A549 (cell line): ENCODE results near the gene ZNF652. TPM values are rescaled to one million over a fixed set of nuclear protein-coding genes. Genes with fewer than 3 reads are reported as not detected.

Experiments used
- ATAC-seq, 2 experiments: fragments of 200-7000 bp in 1 of 2; fragments of >200 bp in 1 of 2; cut with Nextera tagmentation in 1 of 2; cut with Tn5 transposase in 1 of 2; 3 replicates each; pipeline versions ENCODE4 v1.8.0 to v1.9.1; 2018 to 2020; ENCODE audit warnings: mild to moderate bottlenecking in 1 of 2, moderate library complexity in 1 of 2
- CTCF ChIA-PET: fragments of 300-600 bp; sonication (Branson Sonifier 250); formaldehyde crosslinking; extraction: SDS; loops from one replicate; lab custom pipeline; 2021; ENCODE audit warnings: antibody characterized with exemption, inconsistent platforms; lab: Yijun Ruan, JAX
- POLR2A ChIA-PET: fragments of 350-600 bp; formaldehyde crosslinking; extraction: SDS; loops from one replicate; lab custom pipeline; 2021; ENCODE audit warnings: antibody characterized with exemption, inconsistent platforms; lab: Yijun Ruan, JAX
- DNase-seq, 2 experiments: peaks; one replicate each; pipeline versions ENCODE4 v3.0.0 to v3.0.0-alpha.2; 2011 to 2016; ENCODE audit warnings: low read depth in 1 of 2, low spot score in 1 of 2
- FAIRE-seq: peaks from 2 replicates; lab custom pipeline; 2011; peaks lifted over from hg19 to GRCh38; lab: Jason Lieb, UNC
- H3K27ac ChIP-seq, 2 experiments: fragments of >200 bp; sonication (Bioruptor Twin); formaldehyde crosslinking; 3 replicates each; pipeline ENCODE4 v1.5.1; 2016 to 2017
- H3K4me1 ChIP-seq: fragments of >200 bp; sonication (Bioruptor Twin); formaldehyde crosslinking; 3 replicates; pipeline ENCODE4 v1.6.1; 2016
- H3K4me2 ChIP-seq: fragments of >200 bp; sonication (Bioruptor Twin); formaldehyde crosslinking; 3 replicates; pipeline ENCODE4 v1.6.1; 2016
- H3K4me3 ChIP-seq: fragments of >200 bp; sonication (Bioruptor Twin); formaldehyde crosslinking; 3 replicates; pipeline ENCODE4 v1.5.1; 2016
- H3K9me3 ChIP-seq: fragments of >200 bp; sonication (Bioruptor Twin); formaldehyde crosslinking; 3 replicates; pipeline ENCODE4 v1.6.1; 2016
- CHD2 ChIP-seq: fragments of 150-350 bp; IDR thresholded peaks from 2 replicates; pipeline ENCODE4 v1.6.1; 2014; ENCODE audit warnings: low read length; ENCODE audit not compliant: partially characterized antibody
- EHF ChIP-seq: fragments of 250-450 bp; sonication (Bioruptor Pico); IDR thresholded peaks from 2 replicates; pipeline ENCODE4 v1.5.0; 2020; ENCODE audit warnings: mild to moderate bottlenecking
- EHMT2 ChIP-seq: fragments of 200-600 bp; sonication (generic); IDR thresholded peaks from 2 replicates; pipeline ENCODE4 v1.6.1; 2016; ENCODE audit warnings: antibody characterized with exemption, low read depth, mild to moderate bottlenecking, moderate library complexity
- EP300 ChIP-seq, 2 experiments: fragments of >200 bp; sonication (Bioruptor Twin); formaldehyde crosslinking; IDR thresholded peaks; 2 replicates in 1 of 2; 3 replicates in 1 of 2; pipeline ENCODE4 v1.6.1; 2016 to 2017
- HDAC2 ChIP-seq: fragments of 200-600 bp; sonication (generic); IDR thresholded peaks from 2 replicates; pipeline ENCODE4 v1.6.1; 2016
- HOXB5 ChIP-seq: fragments of 250-450 bp; sonication (Bioruptor Pico); IDR thresholded peaks from 2 replicates; pipeline ENCODE4 v1.5.0; 2020; ENCODE audit warnings: mild to moderate bottlenecking, moderate library complexity
- JUN ChIP-seq, 2 experiments: fragments of >200 bp; sonication (Bioruptor Twin); formaldehyde crosslinking; IDR thresholded peaks; 2 replicates in 1 of 2; 3 replicates in 1 of 2; pipeline ENCODE4 v1.6.1; 2016 to 2017
- KDM1A ChIP-seq: fragments of 200-600 bp; sonication (generic); IDR thresholded peaks from 2 replicates; pipeline ENCODE4 v1.6.1; 2016; ENCODE audit warnings: low read depth, mild to moderate bottlenecking
- MAZ ChIP-seq: fragments of 150-350 bp; IDR thresholded peaks from 2 replicates; pipeline ENCODE4 v1.6.1; 2014; ENCODE audit warnings: antibody characterized with exemption, low read depth, low read length, borderline replicate concordance
- MYC ChIP-seq: IDR thresholded peaks from 2 replicates; pipeline ENCODE4 v1.6.1; 2012; ENCODE audit warnings: mild to moderate bottlenecking, inconsistent platforms, low read length, improper control_type of control experiment, borderline replicate concordance
- NFE2L2 ChIP-seq: fragments of 150-350 bp; conservative IDR thresholded peaks from 2 replicates; pipeline ENCODE4 v1.6.1; 2014; ENCODE audit warnings: low read length
- POLR2A ChIP-seq: IDR thresholded peaks from 2 replicates; pipeline ENCODE4 v1.6.1; 2012; ENCODE audit warnings: mild to moderate bottlenecking, low read length
- POLR2AphosphoS2 ChIP-seq: conservative IDR thresholded peaks from 2 replicates; pipeline ENCODE4 v1.6.1; 2012; ENCODE audit warnings: low read length, improper control_type of control experiment, inconsistent platforms
- RAD21 ChIP-seq, 2 experiments: fragments of >200 bp in 1 of 2; sonication (Bioruptor Twin) in 1 of 2; formaldehyde crosslinking in 1 of 2; IDR thresholded peaks in 1 of 2; conservative IDR thresholded peaks in 1 of 2; 2 replicates in 1 of 2; 3 replicates in 1 of 2; pipeline ENCODE4 v1.6.1; 2012 to 2018; ENCODE audit warnings: inconsistent platforms in 1 of 2
- SMC3 ChIP-seq: fragments of >200 bp; sonication (Bioruptor Twin); formaldehyde crosslinking; IDR thresholded peaks from 3 replicates; pipeline ENCODE4 v1.6.1; 2018; ENCODE audit warnings: inconsistent platforms
- ZNF302 ChIP-seq: fragments of 250-450 bp; sonication (Bioruptor Pico); IDR thresholded peaks from 2 replicates; pipeline ENCODE4 v1.9.0; 2021; ENCODE audit warnings: inconsistent platforms, mild to moderate bottlenecking, moderate library complexity
- ZSCAN20 ChIP-seq: fragments of 250-450 bp; sonication (Bioruptor Pico); IDR thresholded peaks from 2 replicates; pipeline ENCODE4 v1.8.0; 2022; ENCODE audit warnings: mild to moderate bottlenecking, moderate library complexity
- WGBS: methylation state at CpG from one replicate; pipeline ENCODE4 v1.1.6; 2017; ENCODE audit errors: missing lambda C conversion rate; 5-methylcytosine and 5-hydroxymethylcytosine counted together
- polyA minus RNA-seq: library from RNA; depleted of rRNA, polyadenylated mRNA; stranded (reverse); fragments of >200 nt; gene quantifications from 2 replicates; pipeline ENCODE4 v1.2.3, GENCODE V29; 2011; rRNA and poly(A)+ RNA removed
- polyA plus RNA-seq, 4 experiments: library from polyadenylated mRNA; depleted of rRNA in 3 of 4; stranded (reverse); fragments of >200 nt; fragmentation: RNase III in 1 of 4; extraction: RNeasy Plus Mini Kit Qiagen cat#74134 plus additional on column Dnase treatment in 1 of 4; gene quantifications; 2 replicates in 3 of 4; 3 replicates in 1 of 4; pipeline ENCODE4 v1.2.3, GENCODE V29; 2011 to 2017
- TF ChIP-seq, protein P1 (sequence below): IDR thresholded peaks from 2 replicates; pipeline ENCODE4 v1.6.1; 2012
- TF ChIP-seq, protein P2 (sequence below): fragments of 250-450 bp; sonication (Bioruptor Pico); IDR thresholded peaks from 2 replicates; pipeline ENCODE4 v1.5.0; 2020; ENCODE audit warnings: low read depth, mild to moderate bottlenecking, moderate library complexity
- TF ChIP-seq, protein P3 (sequence below): fragments of >200 bp; sonication (Bioruptor Twin); formaldehyde crosslinking; IDR thresholded peaks from 3 replicates; pipeline ENCODE4 v1.6.1; 2016
- TF ChIP-seq, protein P4 (sequence below): fragments of 200-600 bp; sonication (generic); IDR thresholded peaks from 2 replicates; pipeline ENCODE4 v1.6.1; 2016; ENCODE audit warnings: antibody characterized with exemption, mild to moderate bottlenecking, moderate library complexity
- TF ChIP-seq, protein P5 (sequence below): fragments of >200 bp; sonication (Bioruptor Twin); formaldehyde crosslinking; IDR thresholded peaks from 3 replicates; pipeline ENCODE4 v1.5.1; 2016

Gene ZNF652
- polyA plus RNA-seq (2011; rRNA removed) (13.1 and 14.8 TPM in 2 replicates), polyA plus RNA-seq (2017; fragmentation: RNase III; extraction: RNeasy Plus Mini Kit Qiagen cat#74134 plus additional on column Dnase treatment) (5.5 to 5.7 TPM (median 5.5 TPM) in 3 replicates), polyA minus RNA-seq (39.4 and 46.5 TPM in 2 replicates)
- 2.8 and 3.4 TPM in 2 replicates for polyA plus RNA-seq (2012; cell fraction: cytosol; rRNA removed)
- 5.2 and 15.5 TPM in 2 replicates for polyA plus RNA-seq (2012; cell fraction: nucleus; rRNA removed)

DNA sequence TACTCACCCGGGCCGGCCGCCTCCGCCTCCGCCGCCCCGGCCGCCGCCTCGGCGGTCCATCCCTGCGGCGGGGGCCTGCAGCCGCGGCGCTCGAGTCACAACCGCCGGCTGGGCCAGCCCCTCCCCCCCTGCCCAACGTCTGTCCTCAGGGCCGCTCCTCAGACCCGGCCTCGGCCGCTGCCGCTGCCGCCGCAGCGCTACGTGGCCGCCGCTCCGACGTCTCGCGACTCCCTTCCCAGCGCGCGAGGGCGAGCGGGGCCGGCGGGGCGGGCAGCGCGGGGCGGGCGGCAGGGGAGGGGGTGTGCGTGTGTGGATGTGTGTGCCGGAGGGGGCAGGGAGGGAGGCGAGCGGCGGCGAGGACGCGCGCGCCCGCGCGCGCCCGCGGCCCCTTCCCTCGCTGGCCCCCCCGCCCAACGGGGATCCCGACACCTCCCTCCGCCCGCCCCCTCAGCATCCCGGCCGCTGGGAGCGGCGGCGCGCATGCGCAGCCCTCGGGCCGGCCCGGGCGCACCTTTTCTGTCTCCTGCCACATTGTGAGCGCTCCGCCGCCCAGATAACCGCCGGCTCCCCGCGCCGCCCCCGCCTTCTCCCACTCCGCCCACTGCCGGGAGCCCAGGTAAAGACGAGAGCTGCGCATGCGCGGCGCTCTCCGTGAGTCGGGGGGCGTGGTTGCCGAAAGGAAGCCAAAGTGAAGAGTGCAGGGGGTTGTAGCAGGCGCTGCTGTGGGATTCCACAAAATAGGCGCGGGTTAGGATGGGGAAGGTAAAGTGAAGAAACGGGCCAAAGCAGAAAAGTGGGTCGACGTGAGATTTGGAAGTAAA, at the start of gene ZNF652:
TSS of gene ZNF652 (minus strand) at position 349 of the 821 bp plus-strand sequence. CDS start 44,525 bp downstream, outside the sequence.
- FAIRE-seq, result no peak
- Histone ChIP-seq H3K27ac (peak within 1 kb of the TSS; percentile 87 to 96), H3K4me1 (peaks cover 28% of the 10 kb centered on the region), H3K4me3 (peak within 1 kb of the TSS; percentile 94)
- DNase-seq, result peak; percentile 96 to 97
- POLR2A ChIA-PET, result interaction anchor here (0.6 to 1.0 kb wide), 3 partner anchors 15 to 38 kb away, joined by 3 to 7 read pairs (median 3); no protein-coding TSS in a partner anchor
- TF ChIP-seq JUN (IDR thresholded peaks at IDR 0.05) (peak; percentile 54 to 88; a peak in 4 of 5 replicates), SMC3 (0 out of 3 replicates have a peak, but pooled peaks have one; percentile 5), HDAC2 (no peak), POLR2AphosphoS2 (no peak), ZNF302 (no peak), EP300 (IDR thresholded peaks at IDR 0.05) (no peak; a peak in 1 of 5 replicates), KDM1A (no peak), EHMT2 (no peak), HOXB5 (0 out of 2 replicates have a peak, but pooled peaks have one; percentile 23), CHD2 (peak; percentile 68), MYC (peak; percentile 24; the same call in 1 of the 2 replicates), EHF (CRISPR knock-in tag) (no peak), RAD21 (conservative IDR thresholded peaks at IDR 0.05 in 1 of 2, IDR thresholded peaks at IDR 0.05 in 1 of 2) (no peak), NFE2L2 (no peak), MAZ (peak; percentile 87; the same call in 1 of the 2 replicates), POLR2A (peak; percentile 39), ZSCAN20 (CRISPR knock-in tag) (no peak)
- TF ChIP-seq, protein P1, sequence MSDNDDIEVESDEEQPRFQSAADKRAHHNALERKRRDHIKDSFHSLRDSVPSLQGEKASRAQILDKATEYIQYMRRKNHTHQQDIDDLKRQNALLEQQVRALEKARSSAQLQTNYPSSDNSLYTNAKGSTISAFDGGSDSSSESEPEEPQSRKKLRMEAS, result no peak; the same call in 1 of the 2 replicates
- TF ChIP-seq, protein P2, sequence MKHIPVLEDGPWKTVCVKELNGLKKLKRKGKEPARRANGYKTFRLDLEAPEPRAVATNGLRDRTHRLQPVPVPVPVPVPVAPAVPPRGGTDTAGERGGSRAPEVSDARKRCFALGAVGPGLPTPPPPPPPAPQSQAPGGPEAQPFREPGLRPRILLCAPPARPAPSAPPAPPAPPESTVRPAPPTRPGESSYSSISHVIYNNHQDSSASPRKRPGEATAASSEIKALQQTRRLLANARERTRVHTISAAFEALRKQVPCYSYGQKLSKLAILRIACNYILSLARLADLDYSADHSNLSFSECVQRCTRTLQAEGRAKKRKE (CRISPR knock-in tag), result no peak
- TF ChIP-seq, protein P3, sequence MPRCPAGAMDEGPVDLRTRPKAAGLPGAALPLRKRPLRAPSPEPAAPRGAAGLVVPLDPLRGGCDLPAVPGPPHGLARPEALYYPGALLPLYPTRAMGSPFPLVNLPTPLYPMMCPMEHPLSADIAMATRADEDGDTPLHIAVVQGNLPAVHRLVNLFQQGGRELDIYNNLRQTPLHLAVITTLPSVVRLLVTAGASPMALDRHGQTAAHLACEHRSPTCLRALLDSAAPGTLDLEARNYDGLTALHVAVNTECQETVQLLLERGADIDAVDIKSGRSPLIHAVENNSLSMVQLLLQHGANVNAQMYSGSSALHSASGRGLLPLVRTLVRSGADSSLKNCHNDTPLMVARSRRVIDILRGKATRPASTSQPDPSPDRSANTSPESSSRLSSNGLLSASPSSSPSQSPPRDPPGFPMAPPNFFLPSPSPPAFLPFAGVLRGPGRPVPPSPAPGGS, result no peak
- TF ChIP-seq, protein P4, sequence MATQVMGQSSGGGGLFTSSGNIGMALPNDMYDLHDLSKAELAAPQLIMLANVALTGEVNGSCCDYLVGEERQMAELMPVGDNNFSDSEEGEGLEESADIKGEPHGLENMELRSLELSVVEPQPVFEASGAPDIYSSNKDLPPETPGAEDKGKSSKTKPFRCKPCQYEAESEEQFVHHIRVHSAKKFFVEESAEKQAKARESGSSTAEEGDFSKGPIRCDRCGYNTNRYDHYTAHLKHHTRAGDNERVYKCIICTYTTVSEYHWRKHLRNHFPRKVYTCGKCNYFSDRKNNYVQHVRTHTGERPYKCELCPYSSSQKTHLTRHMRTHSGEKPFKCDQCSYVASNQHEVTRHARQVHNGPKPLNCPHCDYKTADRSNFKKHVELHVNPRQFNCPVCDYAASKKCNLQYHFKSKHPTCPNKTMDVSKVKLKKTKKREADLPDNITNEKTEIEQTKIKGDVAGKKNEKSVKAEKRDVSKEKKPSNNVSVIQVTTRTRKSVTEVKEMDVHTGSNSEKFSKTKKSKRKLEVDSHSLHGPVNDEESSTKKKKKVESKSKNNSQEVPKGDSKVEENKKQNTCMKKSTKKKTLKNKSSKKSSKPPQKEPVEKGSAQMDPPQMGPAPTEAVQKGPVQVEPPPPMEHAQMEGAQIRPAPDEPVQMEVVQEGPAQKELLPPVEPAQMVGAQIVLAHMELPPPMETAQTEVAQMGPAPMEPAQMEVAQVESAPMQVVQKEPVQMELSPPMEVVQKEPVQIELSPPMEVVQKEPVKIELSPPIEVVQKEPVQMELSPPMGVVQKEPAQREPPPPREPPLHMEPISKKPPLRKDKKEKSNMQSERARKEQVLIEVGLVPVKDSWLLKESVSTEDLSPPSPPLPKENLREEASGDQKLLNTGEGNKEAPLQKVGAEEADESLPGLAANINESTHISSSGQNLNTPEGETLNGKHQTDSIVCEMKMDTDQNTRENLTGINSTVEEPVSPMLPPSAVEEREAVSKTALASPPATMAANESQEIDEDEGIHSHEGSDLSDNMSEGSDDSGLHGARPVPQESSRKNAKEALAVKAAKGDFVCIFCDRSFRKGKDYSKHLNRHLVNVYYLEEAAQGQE, result peak; percentile 32; the same call in 1 of the 2 replicates
- TF ChIP-seq, protein P5, sequence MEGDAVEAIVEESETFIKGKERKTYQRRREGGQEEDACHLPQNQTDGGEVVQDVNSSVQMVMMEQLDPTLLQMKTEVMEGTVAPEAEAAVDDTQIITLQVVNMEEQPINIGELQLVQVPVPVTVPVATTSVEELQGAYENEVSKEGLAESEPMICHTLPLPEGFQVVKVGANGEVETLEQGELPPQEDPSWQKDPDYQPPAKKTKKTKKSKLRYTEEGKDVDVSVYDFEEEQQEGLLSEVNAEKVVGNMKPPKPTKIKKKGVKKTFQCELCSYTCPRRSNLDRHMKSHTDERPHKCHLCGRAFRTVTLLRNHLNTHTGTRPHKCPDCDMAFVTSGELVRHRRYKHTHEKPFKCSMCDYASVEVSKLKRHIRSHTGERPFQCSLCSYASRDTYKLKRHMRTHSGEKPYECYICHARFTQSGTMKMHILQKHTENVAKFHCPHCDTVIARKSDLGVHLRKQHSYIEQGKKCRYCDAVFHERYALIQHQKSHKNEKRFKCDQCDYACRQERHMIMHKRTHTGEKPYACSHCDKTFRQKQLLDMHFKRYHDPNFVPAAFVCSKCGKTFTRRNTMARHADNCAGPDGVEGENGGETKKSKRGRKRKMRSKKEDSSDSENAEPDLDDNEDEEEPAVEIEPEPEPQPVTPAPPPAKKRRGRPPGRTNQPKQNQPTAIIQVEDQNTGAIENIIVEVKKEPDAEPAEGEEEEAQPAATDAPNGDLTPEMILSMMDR, result no peak
- TF ChIP-seq, all 56 proteins: peak for 8
- ATAC-seq, result peak; percentile 80 to 81
- CTCF ChIA-PET, result interaction anchor here (0.6 to 2.8 kb wide), 6 partner anchors 10 to 194 kb away, joined by 3 to 10 read pairs (median 4); no protein-coding TSS in a partner anchor
- no peaks in the 10 kb centered on the region for H3K9me3 ChIP-seq
- peak within 1 kb of the TSS; percentile 90 for H3K4me2 ChIP-seq
- 2% methylated on average over 27 of the region's 106 CpGs for WGBS
